HG03060 (cell line): ENCODE results near the gene BNC2.
"Not testable (repeated sequence)": the region's sequence is repeated elsewhere in the genome, so short reads cannot be mapped to it uniquely, and the experiment has no call there.

Experiments used
- ATAC-seq: cut with Tn5 transposase; IDR thresholded peaks from one replicate; pipeline ENCODE4 v1.9.1; 2021; ENCODE audit warnings: low read depth, moderate number of reproducible peaks; ENCODE audit not compliant: unreplicated experiment

Gene BNC2

GRCh38 chr9:16441791-16442190 lies 428.7 kb downstream of the BNC2 start:
- ATAC-seq, result no peak

- ATAC-seq, result not testable (repeated sequence)
Observed at GRCh38 chr9:16438831-16439230, 431.6 kb downstream of the BNC2 start.

GRCh38 chr9:16436545-16436944 lies 433.9 kb downstream of the BNC2 start:
- no peak for ATAC-seq

- ATAC-seq, result no peak
Observed at GRCh38 chr9:16434526-16434925, 435.9 kb downstream of the BNC2 start.

GRCh38 chr9:16433494-16433893 lies 437.0 kb downstream of the BNC2 start:
- no peak for ATAC-seq

GRCh38 chr9:16431666-16432392 lies 438.6 kb downstream of the BNC2 start:
- ATAC-seq, result no peak

- ATAC-seq, result no peak
Observed at GRCh38 chr9:16429671-16430070, 440.8 kb downstream of the BNC2 start.

- ATAC-seq, result no peak
Observed at GRCh38 chr9:16427873-16428427, 442.5 kb downstream of the BNC2 start.

- no peak for ATAC-seq
Observed at GRCh38 chr9:16426716-16427115, 443.8 kb downstream of the BNC2 start.

GRCh38 chr9:16425562-16426231 lies 444.8 kb downstream of the BNC2 start:
- ATAC-seq, result no peak

GRCh38 chr9:16422114-16422513 lies 448.4 kb downstream of the BNC2 start:
- ATAC-seq, result no peak

GRCh38 chr9:16421532-16421931 lies 448.9 kb downstream of the BNC2 start:
- no peak for ATAC-seq

- ATAC-seq, result no peak
Observed at GRCh38 chr9:16419124-16419523, 451.3 kb downstream of the BNC2 start.

- ATAC-seq, result no peak
Observed at GRCh38 chr9:16418721-16419120, 451.7 kb downstream of the BNC2 start.

- no peak for ATAC-seq
Observed at GRCh38 chr9:16417749-16418148, 452.7 kb downstream of the BNC2 start.

- no peak for ATAC-seq
Observed at GRCh38 chr9:16417161-16417560, 453.3 kb downstream of the BNC2 start.

GRCh38 chr9:16414451-16414850 lies 456.0 kb downstream of the BNC2 start:
- no peak for ATAC-seq

- no peak for ATAC-seq
Observed at GRCh38 chr9:16413509-16414016, 456.9 kb downstream of the BNC2 start.

GRCh38 chr9:16412740-16413139 lies 457.7 kb downstream of the BNC2 start:
- no peak for ATAC-seq

GRCh38 chr9:16411311-16411710 lies 459.2 kb downstream of the BNC2 start:
- ATAC-seq, result no peak

- no peak for ATAC-seq
Observed at GRCh38 chr9:16410601-16411280, 459.7 kb downstream of the BNC2 start.
